DND-41 (cell line): ENCODE measurements around the gene MRS2.

Experiments used
- ATAC-seq: fragments of 200-7000 bp; cut with Tn5 transposase; 3 replicates; pipeline ENCODE4 v1.9.1; 2021; ENCODE audit warnings: low read depth; ENCODE audit not compliant: insufficient read depth
- DNase-seq: peaks from one replicate; pipeline ENCODE4 v3.0.0-alpha.2; 2020
- H2AFZ ChIP-seq: 2 replicates; pipeline ENCODE4 v1.6.0; 2012; ENCODE audit warnings: low read depth, low read length
- H3K27ac ChIP-seq: 2 replicates; pipeline ENCODE4 v1.5.1; 2012; ENCODE audit warnings: low read length, inconsistent platforms
- H3K27me3 ChIP-seq: fragments of 200-600 bp; sonication (generic); 2 replicates; pipeline ENCODE4 v1.6.0; 2012; ENCODE audit warnings: low read length, mild to moderate bottlenecking, inconsistent platforms; ENCODE audit not compliant: insufficient read depth, poor library complexity
- H3K36me3 ChIP-seq: 2 replicates; pipeline ENCODE4 v1.5.1; 2012; ENCODE audit warnings: low read length, inconsistent platforms; ENCODE audit not compliant: insufficient read depth
- H3K4me1 ChIP-seq: 2 replicates; pipeline ENCODE4 v1.5.1; 2012; ENCODE audit warnings: mild to moderate bottlenecking, low read length; ENCODE audit not compliant: insufficient read depth
- H3K4me2 ChIP-seq: 2 replicates; pipeline ENCODE4 v1.6.0; 2012; ENCODE audit warnings: mild to moderate bottlenecking, moderate library complexity, low read length, inconsistent platforms; ENCODE audit not compliant: insufficient read depth
- H3K4me3 ChIP-seq, 2 experiments: fragments of 200-600 bp in 1 of 2; shearing (Covaris generic) in 1 of 2; 2 replicates each; pipeline ENCODE4 v1.5.1; 2012 to 2016; ENCODE audit warnings: inconsistent platforms in 2 of 2, low read length in 2 of 2, mild to moderate bottlenecking in 2 of 2, low read depth in 1 of 2, moderate library complexity in 1 of 2
- H3K79me2 ChIP-seq: 2 replicates; pipeline ENCODE4 v1.6.0; 2012; ENCODE audit warnings: low read length, inconsistent platforms; ENCODE audit not compliant: insufficient read depth
- H3K9ac ChIP-seq: 2 replicates; pipeline ENCODE4 v1.6.0; 2012; ENCODE audit warnings: low read depth, mild to moderate bottlenecking, inconsistent platforms, low read length, moderate library complexity
- H3K9me3 ChIP-seq: 2 replicates; pipeline ENCODE4 v1.5.1; 2012; ENCODE audit warnings: low read length, moderate library complexity, mild to moderate bottlenecking, inconsistent platforms; ENCODE audit not compliant: insufficient read depth, severe bottlenecking
- H4K20me1 ChIP-seq: 2 replicates; pipeline ENCODE4 v1.6.0; 2012; ENCODE audit warnings: low read length; ENCODE audit not compliant: insufficient read depth
- CTCF ChIP-seq: IDR thresholded peaks from 2 replicates; pipeline ENCODE4 v1.5.1; 2012; ENCODE audit warnings: borderline replicate concordance, low read length, moderate library complexity, mild to moderate bottlenecking; ENCODE audit not compliant: poor library complexity, severe bottlenecking; ENCODE audit errors: extremely low read depth
- EZH2 ChIP-seq: IDR thresholded peaks from 3 replicates; pipeline ENCODE4 v1.6.1; 2012; ENCODE audit warnings: borderline replicate concordance, low read depth, mild to moderate bottlenecking, moderate library complexity, low read length, inconsistent platforms; ENCODE audit not compliant: severe bottlenecking

Gene MRS2

GRCh38 chr6:24426729-24427446, 24.2 kb downstream of the MRS2 start:
- Histone ChIP-seq H4K20me1 (no peaks in the 10 kb centered on the region; the same call in 1 of the 2 replicates), H3K9me3 (no peaks in the 10 kb centered on the region), H3K36me3 (peaks cover 51% of the 10 kb centered on the region), H3K4me3 (no peak overlapping the region), H3K27me3 (no peaks in the 10 kb centered on the region), H3K4me1 (no peaks in the 10 kb centered on the region), H3K9ac (no peak overlapping the region), H3K4me2 (no peak overlapping the region), H2AFZ (no peak overlapping the region), H3K27ac (no peak overlapping the region), H3K79me2 (no peaks in the 10 kb centered on the region)
- DNase-seq (no peak), ATAC-seq (no peak)
- TF ChIP-seq EZH2 (no peak), CTCF (no peak)

GRCh38 chr6:24428615-24429014, 25.9 kb downstream of the MRS2 start:
- no peak overlapping the region for H2AFZ ChIP-seq
- H3K27ac ChIP-seq = no peak overlapping the region
- H3K79me2 ChIP-seq = no peaks in the 10 kb centered on the region
- H3K4me3 ChIP-seq = no peak overlapping the region
- no peak overlapping the region for H3K4me2 ChIP-seq
- ATAC-seq (no peak), DNase-seq (no peak)
- no peaks in the 10 kb centered on the region for H3K9me3 ChIP-seq
- H3K4me1 ChIP-seq = no peaks in the 10 kb centered on the region
- H4K20me1 ChIP-seq = no peaks in the 10 kb centered on the region; the same call in 1 of the 2 replicates
- H3K27me3 ChIP-seq = no peaks in the 10 kb centered on the region
- TF ChIP-seq EZH2 (no peak), CTCF (no peak)
- no peak overlapping the region for H3K9ac ChIP-seq
- H3K36me3 ChIP-seq = peaks cover 34% of the 10 kb centered on the region

GRCh38 chr6:24429146-24429545, 26.4 kb downstream of the MRS2 start:
- ATAC-seq (no peak), DNase-seq (no peak)
- H3K79me2 ChIP-seq = no peaks in the 10 kb centered on the region
- H3K36me3 ChIP-seq = peaks cover 29% of the 10 kb centered on the region
- H4K20me1 ChIP-seq = no peaks in the 10 kb centered on the region; the same call in 1 of the 2 replicates
- H3K27me3 ChIP-seq = no peaks in the 10 kb centered on the region
- H3K9me3 ChIP-seq = no peaks in the 10 kb centered on the region
- H3K4me1 ChIP-seq = no peaks in the 10 kb centered on the region
- H3K4me2 ChIP-seq = no peak overlapping the region
- no peak overlapping the region for H3K9ac ChIP-seq
- TF ChIP-seq EZH2 (no peak), CTCF (no peak)
- H2AFZ ChIP-seq = no peak overlapping the region
- H3K4me3 ChIP-seq = no peak overlapping the region
- no peak overlapping the region for H3K27ac ChIP-seq
